ENCODE data around the gene FRK. TPM values are rescaled to one million over a fixed set of nuclear protein-coding genes. Genes with fewer than 3 reads are reported as not detected.
A peak's percentile ranks its signal among the peaks of the same experiment; 100 is the strongest.

The FRK gene
- total RNA-seq, 1 donor from 2014 or later = 0.77 TPM

GRCh38 chr6:115908906-115909559 lies 151.7 kb downstream of the FRK start:
- DNase-seq (ENCODE audit: low read depth) (peak; percentile 41), FAIRE-seq (no peak)
- Histone ChIP-seq H3K79me2 (ENCODE audit: insufficient read depth, low read length) (no peaks in the 10 kb centered on the region), H3K36me3 (ENCODE audit: insufficient read depth, low read length) (no peaks in the 10 kb centered on the region), H3K4me3 (ENCODE audit: insufficient read depth, low read depth, low read length) (no peak overlapping the region), H3K9ac (ENCODE audit: low read length) (no peak overlapping the region), H3K4me2 (ENCODE audit: low read length) (no peak overlapping the region), H2AFZ (ENCODE audit: low read depth, low read length) (no peak overlapping the region), H3K9me3 (ENCODE audit: insufficient read depth, low read depth, low read length) (no peaks in the 10 kb centered on the region), H3K27me3 (ENCODE audit: insufficient read depth, low read length) (no peaks in the 10 kb centered on the region), H4K20me1 (ENCODE audit: insufficient read depth, low read length) (no peaks in the 10 kb centered on the region), H3K27ac (ENCODE audit: low read depth, low read length) (no peak overlapping the region), H3K4me1 (ENCODE audit: insufficient read depth, low read length) (no peaks in the 10 kb centered on the region)
- no peaks in the 10 kb centered on the region for H3K27me3 Mint-ChIP-seq (ENCODE audit: low read depth, unreplicated experiment)
- TF ChIP-seq, protein P1, sequence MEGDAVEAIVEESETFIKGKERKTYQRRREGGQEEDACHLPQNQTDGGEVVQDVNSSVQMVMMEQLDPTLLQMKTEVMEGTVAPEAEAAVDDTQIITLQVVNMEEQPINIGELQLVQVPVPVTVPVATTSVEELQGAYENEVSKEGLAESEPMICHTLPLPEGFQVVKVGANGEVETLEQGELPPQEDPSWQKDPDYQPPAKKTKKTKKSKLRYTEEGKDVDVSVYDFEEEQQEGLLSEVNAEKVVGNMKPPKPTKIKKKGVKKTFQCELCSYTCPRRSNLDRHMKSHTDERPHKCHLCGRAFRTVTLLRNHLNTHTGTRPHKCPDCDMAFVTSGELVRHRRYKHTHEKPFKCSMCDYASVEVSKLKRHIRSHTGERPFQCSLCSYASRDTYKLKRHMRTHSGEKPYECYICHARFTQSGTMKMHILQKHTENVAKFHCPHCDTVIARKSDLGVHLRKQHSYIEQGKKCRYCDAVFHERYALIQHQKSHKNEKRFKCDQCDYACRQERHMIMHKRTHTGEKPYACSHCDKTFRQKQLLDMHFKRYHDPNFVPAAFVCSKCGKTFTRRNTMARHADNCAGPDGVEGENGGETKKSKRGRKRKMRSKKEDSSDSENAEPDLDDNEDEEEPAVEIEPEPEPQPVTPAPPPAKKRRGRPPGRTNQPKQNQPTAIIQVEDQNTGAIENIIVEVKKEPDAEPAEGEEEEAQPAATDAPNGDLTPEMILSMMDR (IDR thresholded peaks at IDR 0.05; ENCODE audit: insufficient read depth, low read depth, low read length) = no peak
- no peak for TF ChIP-seq EZH2 (IDR thresholded peaks at IDR 0.05; ENCODE audit: insufficient read depth, low read length)
- H3K27ac Mint-ChIP-seq (ENCODE audit: unreplicated experiment) = peak overlapping the region; percentile 95
- no peaks in the 10 kb centered on the region for H3K36me3 Mint-ChIP-seq (ENCODE audit: low read depth, unreplicated experiment)
- peaks cover 4% of the 10 kb centered on the region for H3K9me3 Mint-ChIP-seq (ENCODE audit: unreplicated experiment)
- no peak overlapping the region for H3K4me3 Mint-ChIP-seq (ENCODE audit: unreplicated experiment)
- H3K4me1 Mint-ChIP-seq (ENCODE audit: low read depth, unreplicated experiment) = peaks cover 28% of the 10 kb centered on the region

DNA sequence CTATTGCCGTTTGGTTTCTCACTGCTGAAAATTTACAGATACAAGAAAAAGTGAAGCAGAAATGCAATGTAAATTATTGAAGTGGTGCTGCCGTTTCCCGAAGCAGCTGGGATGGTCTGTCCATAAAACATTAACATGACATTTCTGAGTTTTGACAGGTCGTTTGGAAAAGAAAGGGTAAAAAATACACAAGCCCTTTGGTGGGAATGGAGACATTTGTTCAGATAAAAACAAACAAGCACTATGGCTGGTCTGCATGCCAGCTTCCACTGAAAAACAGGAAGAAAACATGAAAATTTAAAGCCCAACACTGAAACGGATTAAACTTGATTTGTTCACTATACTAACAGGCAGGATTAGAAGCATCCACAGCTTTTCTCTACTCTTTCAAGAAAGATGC lies 155.2 kb downstream of the FRK start:
- H3K4me2 ChIP-seq (ENCODE audit: low read length) = no peak overlapping the region
- no peaks in the 10 kb centered on the region for H3K79me2 ChIP-seq (ENCODE audit: insufficient read depth, low read length)
- Mint-ChIP-seq H3K9me3 (ENCODE audit: unreplicated experiment) (peaks cover 4% of the 10 kb centered on the region), H3K27ac (ENCODE audit: unreplicated experiment) (peak overlapping the region; percentile 75), H3K4me3 (ENCODE audit: unreplicated experiment) (no peak overlapping the region), H3K4me1 (ENCODE audit: low read depth, unreplicated experiment) (peaks cover 34% of the 10 kb centered on the region), H3K36me3 (ENCODE audit: low read depth, unreplicated experiment) (no peaks in the 10 kb centered on the region), H3K27me3 (ENCODE audit: low read depth, unreplicated experiment) (no peaks in the 10 kb centered on the region)
- H3K36me3 ChIP-seq (ENCODE audit: insufficient read depth, low read length) = no peaks in the 10 kb centered on the region
- no peak overlapping the region for H3K4me3 ChIP-seq (ENCODE audit: insufficient read depth, low read depth, low read length)
- no peaks in the 10 kb centered on the region for H3K9me3 ChIP-seq (ENCODE audit: insufficient read depth, low read depth, low read length)
- H3K27me3 ChIP-seq (ENCODE audit: insufficient read depth, low read length) = no peaks in the 10 kb centered on the region
- H3K4me1 ChIP-seq (ENCODE audit: insufficient read depth, low read length) = no peaks in the 10 kb centered on the region
- FAIRE-seq = no peak
- no peak overlapping the region for H2AFZ ChIP-seq (ENCODE audit: low read depth, low read length)
- H4K20me1 ChIP-seq (ENCODE audit: insufficient read depth, low read length) = no peaks in the 10 kb centered on the region
- no peak overlapping the region for H3K27ac ChIP-seq (ENCODE audit: low read depth, low read length)
- no peak for TF ChIP-seq EZH2 (IDR thresholded peaks at IDR 0.05; ENCODE audit: insufficient read depth, low read length)
- TF ChIP-seq, protein P1 (IDR thresholded peaks at IDR 0.05; ENCODE audit: insufficient read depth, low read depth, low read length) = no peak
- no peak for DNase-seq (ENCODE audit: low read depth)
- H3K9ac ChIP-seq (ENCODE audit: low read length) = no peak overlapping the region

DNA sequence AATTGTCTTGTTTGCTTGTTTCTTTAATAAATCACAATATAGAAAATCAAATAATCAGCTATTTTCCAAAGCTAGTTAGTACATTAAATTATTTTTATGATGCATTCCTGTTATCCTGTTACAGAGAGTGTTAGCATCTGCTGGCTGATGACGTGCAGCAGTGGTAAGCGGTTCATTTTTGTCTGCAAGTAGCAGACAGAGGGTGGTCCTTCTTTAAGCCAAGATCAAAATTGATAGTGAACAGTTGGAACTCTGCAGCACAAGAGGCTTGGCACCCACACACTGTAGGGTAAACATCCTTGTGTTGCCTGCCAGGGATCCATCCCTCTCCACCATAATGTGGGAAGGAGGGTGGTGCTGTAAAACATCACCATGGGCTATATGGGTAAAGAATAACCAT lies 158.3 kb downstream of the FRK start:
- no peak for FAIRE-seq
- Histone ChIP-seq H4K20me1 (ENCODE audit: insufficient read depth, low read length) (no peaks in the 10 kb centered on the region), H3K4me1 (ENCODE audit: insufficient read depth, low read length) (peaks cover 5% of the 10 kb centered on the region), H3K79me2 (ENCODE audit: insufficient read depth, low read length) (no peaks in the 10 kb centered on the region), H3K27ac (ENCODE audit: low read depth, low read length) (no peak overlapping the region), H3K4me3 (ENCODE audit: insufficient read depth, low read depth, low read length) (no peak overlapping the region), H3K27me3 (ENCODE audit: insufficient read depth, low read length) (no peaks in the 10 kb centered on the region), H3K9ac (ENCODE audit: low read length) (no peak overlapping the region), H3K9me3 (ENCODE audit: insufficient read depth, low read depth, low read length) (no peaks in the 10 kb centered on the region), H3K4me2 (ENCODE audit: low read length) (no peak overlapping the region), H2AFZ (ENCODE audit: low read depth, low read length) (no peak overlapping the region), H3K36me3 (ENCODE audit: insufficient read depth, low read length) (no peaks in the 10 kb centered on the region)
- H3K9me3 Mint-ChIP-seq (ENCODE audit: unreplicated experiment) = peaks cover 4% of the 10 kb centered on the region
- no peak overlapping the region for H3K27ac Mint-ChIP-seq (ENCODE audit: unreplicated experiment)
- no peak for TF ChIP-seq EZH2 (IDR thresholded peaks at IDR 0.05; ENCODE audit: insufficient read depth, low read length)
- TF ChIP-seq, protein P1 (IDR thresholded peaks at IDR 0.05; ENCODE audit: insufficient read depth, low read depth, low read length) = no peak
- H3K36me3 Mint-ChIP-seq (ENCODE audit: low read depth, unreplicated experiment) = no peaks in the 10 kb centered on the region
- H3K4me1 Mint-ChIP-seq (ENCODE audit: low read depth, unreplicated experiment) = peaks cover 36% of the 10 kb centered on the region
- no peak for DNase-seq (ENCODE audit: low read depth)
- no peaks in the 10 kb centered on the region for H3K27me3 Mint-ChIP-seq (ENCODE audit: low read depth, unreplicated experiment)
- H3K4me3 Mint-ChIP-seq (ENCODE audit: unreplicated experiment) = no peak overlapping the region
